HL-60 (cell line): ENCODE results near the gene IRX2.

Source experiments
- TF ChIP-seq, protein P1 (sequence below): IDR thresholded peaks from 2 replicates; pipeline ENCODE4 v1.6.1; 2012; ENCODE audit warnings: low read depth; ENCODE audit not compliant: insufficient replicate concordance
- TF ChIP-seq, protein P2 (sequence below): IDR thresholded peaks from one replicate; pipeline ENCODE4 v1.5.1; 2011; ENCODE audit warnings: low read length, control low read depth, inconsistent platforms; ENCODE audit not compliant: insufficient read depth

DNA sequence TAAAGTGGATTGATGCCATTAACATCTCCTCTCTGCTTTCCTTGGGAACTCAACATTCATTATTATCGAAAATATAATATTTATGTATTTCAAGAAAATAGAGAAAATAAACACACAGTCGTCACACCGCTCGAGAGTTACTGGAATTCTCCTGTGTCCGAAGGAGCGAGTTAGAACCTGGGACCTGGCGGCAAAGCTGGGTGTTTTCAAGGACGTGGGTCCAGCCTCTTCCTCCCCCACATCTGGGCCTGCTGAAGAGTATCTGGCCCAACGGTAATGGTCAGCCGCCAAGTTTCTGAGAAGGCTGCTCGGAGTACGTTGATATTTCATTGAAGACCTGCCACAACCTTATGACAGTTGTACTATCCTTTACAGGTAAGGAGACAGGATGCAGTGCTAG, 47.9 kb downstream of the IRX2 start:
- TF ChIP-seq, protein P1, sequence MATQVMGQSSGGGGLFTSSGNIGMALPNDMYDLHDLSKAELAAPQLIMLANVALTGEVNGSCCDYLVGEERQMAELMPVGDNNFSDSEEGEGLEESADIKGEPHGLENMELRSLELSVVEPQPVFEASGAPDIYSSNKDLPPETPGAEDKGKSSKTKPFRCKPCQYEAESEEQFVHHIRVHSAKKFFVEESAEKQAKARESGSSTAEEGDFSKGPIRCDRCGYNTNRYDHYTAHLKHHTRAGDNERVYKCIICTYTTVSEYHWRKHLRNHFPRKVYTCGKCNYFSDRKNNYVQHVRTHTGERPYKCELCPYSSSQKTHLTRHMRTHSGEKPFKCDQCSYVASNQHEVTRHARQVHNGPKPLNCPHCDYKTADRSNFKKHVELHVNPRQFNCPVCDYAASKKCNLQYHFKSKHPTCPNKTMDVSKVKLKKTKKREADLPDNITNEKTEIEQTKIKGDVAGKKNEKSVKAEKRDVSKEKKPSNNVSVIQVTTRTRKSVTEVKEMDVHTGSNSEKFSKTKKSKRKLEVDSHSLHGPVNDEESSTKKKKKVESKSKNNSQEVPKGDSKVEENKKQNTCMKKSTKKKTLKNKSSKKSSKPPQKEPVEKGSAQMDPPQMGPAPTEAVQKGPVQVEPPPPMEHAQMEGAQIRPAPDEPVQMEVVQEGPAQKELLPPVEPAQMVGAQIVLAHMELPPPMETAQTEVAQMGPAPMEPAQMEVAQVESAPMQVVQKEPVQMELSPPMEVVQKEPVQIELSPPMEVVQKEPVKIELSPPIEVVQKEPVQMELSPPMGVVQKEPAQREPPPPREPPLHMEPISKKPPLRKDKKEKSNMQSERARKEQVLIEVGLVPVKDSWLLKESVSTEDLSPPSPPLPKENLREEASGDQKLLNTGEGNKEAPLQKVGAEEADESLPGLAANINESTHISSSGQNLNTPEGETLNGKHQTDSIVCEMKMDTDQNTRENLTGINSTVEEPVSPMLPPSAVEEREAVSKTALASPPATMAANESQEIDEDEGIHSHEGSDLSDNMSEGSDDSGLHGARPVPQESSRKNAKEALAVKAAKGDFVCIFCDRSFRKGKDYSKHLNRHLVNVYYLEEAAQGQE = no peak
- TF ChIP-seq, protein P2, sequence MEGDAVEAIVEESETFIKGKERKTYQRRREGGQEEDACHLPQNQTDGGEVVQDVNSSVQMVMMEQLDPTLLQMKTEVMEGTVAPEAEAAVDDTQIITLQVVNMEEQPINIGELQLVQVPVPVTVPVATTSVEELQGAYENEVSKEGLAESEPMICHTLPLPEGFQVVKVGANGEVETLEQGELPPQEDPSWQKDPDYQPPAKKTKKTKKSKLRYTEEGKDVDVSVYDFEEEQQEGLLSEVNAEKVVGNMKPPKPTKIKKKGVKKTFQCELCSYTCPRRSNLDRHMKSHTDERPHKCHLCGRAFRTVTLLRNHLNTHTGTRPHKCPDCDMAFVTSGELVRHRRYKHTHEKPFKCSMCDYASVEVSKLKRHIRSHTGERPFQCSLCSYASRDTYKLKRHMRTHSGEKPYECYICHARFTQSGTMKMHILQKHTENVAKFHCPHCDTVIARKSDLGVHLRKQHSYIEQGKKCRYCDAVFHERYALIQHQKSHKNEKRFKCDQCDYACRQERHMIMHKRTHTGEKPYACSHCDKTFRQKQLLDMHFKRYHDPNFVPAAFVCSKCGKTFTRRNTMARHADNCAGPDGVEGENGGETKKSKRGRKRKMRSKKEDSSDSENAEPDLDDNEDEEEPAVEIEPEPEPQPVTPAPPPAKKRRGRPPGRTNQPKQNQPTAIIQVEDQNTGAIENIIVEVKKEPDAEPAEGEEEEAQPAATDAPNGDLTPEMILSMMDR = no peak
